ENCODE results near the gene ARAP3.

DNA sequence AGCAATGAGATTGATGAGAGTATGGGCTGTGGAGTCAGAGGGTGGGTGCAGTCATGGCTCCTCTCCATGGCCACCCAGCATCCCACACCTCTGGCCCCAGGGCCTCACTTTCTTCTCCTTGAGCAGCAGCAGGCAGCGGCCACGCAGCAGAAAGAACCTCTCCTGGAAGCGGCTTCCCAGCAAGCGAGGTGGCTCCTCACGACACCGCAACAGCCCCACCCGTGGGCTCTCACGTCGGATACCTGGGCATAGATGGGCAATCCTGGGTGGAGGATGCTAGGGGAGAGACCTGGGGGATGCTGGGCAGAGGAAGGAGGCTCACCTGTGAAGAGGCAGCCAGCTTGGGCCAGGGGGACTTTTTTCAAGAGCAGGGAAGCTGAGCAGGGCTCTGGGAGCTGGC, 25.6 kb downstream of the ARAP3 start:
- no peak for TF ChIP-seq POLR2A (IDR thresholded peaks at IDR 0.05)
- TF ChIP-seq CTCF (IDR thresholded peaks at IDR 0.05): no peak
